ENCODE measurements around the gene PLK3. TPM values are rescaled to one million over a fixed set of nuclear protein-coding genes. Genes with fewer than 3 reads are reported as not detected.
"Not testable (repeated sequence)": the region's sequence is repeated elsewhere in the genome, so short reads cannot be mapped to it uniquely, and the experiment has no call there.

Gene PLK3
- total and polyA plus RNA-seq, 4 donors, result 8.9 to 21.4 (median 13.7) TPM

- Histone ChIP-seq H3K9me3 (ENCODE audit: control insufficient read depth, insufficient read depth, low read length) (no peaks in the 10 kb centered on the region), H3K36me3 (ENCODE audit: control insufficient read depth, insufficient read depth, low read length) (peaks cover 67% of the 10 kb centered on the region), H3K4me3 (ENCODE audit: low read depth, low read length) (no peak overlapping the region), H3K27me3 (ENCODE audit: control insufficient read depth, insufficient read depth, low read length) (no peaks in the 10 kb centered on the region), H3K4me1 (ENCODE audit: control insufficient read depth, insufficient read depth, low read length) (peaks cover 15% of the 10 kb centered on the region), H3K27ac (ENCODE audit: low read depth, low read length) (no peak overlapping the region)
- DNase-seq (ENCODE audit: low read depth in 4 of 6, low spot score in 6 of 6), result no peak
- WGBS (ENCODE audit: insufficient coverage), result 77% methylated on average over 3 of the region's 7 CpGs
Observed at GRCh38 chr1:44834328-44834727, 34.2 kb downstream of the PLK3 start.

- DNase-seq (ENCODE audit: low read depth in 4 of 6, low spot score in 6 of 6), result peak in 5 of 6 donors; percentile 56 to 94 (median 70)
- Histone ChIP-seq H3K9me3 (ENCODE audit: control insufficient read depth, insufficient read depth, low read length) (no peaks in the 10 kb centered on the region), H3K4me3 (ENCODE audit: low read depth, low read length) (no peak overlapping the region), H3K36me3 (ENCODE audit: control insufficient read depth, insufficient read depth, low read length) (peaks cover 63% of the 10 kb centered on the region), H3K27me3 (ENCODE audit: control insufficient read depth, insufficient read depth, low read length) (no peaks in the 10 kb centered on the region), H3K27ac (ENCODE audit: low read depth, low read length) (no peak overlapping the region), H3K4me1 (ENCODE audit: control insufficient read depth, insufficient read depth, low read length) (peaks cover 7% of the 10 kb centered on the region)
- 79% methylated on average over 19 of the region's 23 CpGs for WGBS (ENCODE audit: insufficient coverage)
Observed at GRCh38 chr1:44835738-44836675, 35.8 kb downstream of the PLK3 start.

GRCh38 chr1:44838294-44838693 is 38.1 kb downstream of the PLK3 start:
- not testable (repeated sequence) for DNase-seq (ENCODE audit: low read depth in 4 of 6, low spot score in 6 of 6); H3K27me3 ChIP-seq (ENCODE audit: control insufficient read depth, insufficient read depth, low read length); H3K4me3 ChIP-seq (ENCODE audit: low read depth, low read length); H3K27ac ChIP-seq (ENCODE audit: low read depth, low read length); H3K9me3 ChIP-seq (ENCODE audit: control insufficient read depth, insufficient read depth, low read length)
- WGBS (ENCODE audit: insufficient coverage), result 94% methylated on average over 9 of the region's 11 CpGs
- H3K36me3 ChIP-seq (ENCODE audit: control insufficient read depth, insufficient read depth, low read length), result peaks cover 45% of the 10 kb centered on the region
- peaks cover 23% of the 10 kb centered on the region for H3K4me1 ChIP-seq (ENCODE audit: control insufficient read depth, insufficient read depth, low read length)

- H3K27ac ChIP-seq (ENCODE audit: low read depth, low read length), result no peak overlapping the region
- peaks cover 33% of the 10 kb centered on the region for H3K36me3 ChIP-seq (ENCODE audit: control insufficient read depth, insufficient read depth, low read length)
- WGBS (ENCODE audit: insufficient coverage), result 71% methylated on average over 4 of the region's 4 CpGs
Observed at GRCh38 chr1:44839576-44839975, 39.4 kb downstream of the PLK3 start.

GRCh38 chr1:44842486-44842861 is 42.3 kb downstream of the PLK3 start:
- peak overlapping the region; percentile 70 for H3K4me3 ChIP-seq (ENCODE audit: low read depth, low read length)
- WGBS (ENCODE audit: insufficient coverage), result 30% methylated on average over 14 of the region's 16 CpGs
- H3K36me3 ChIP-seq (ENCODE audit: control insufficient read depth, insufficient read depth, low read length), result peaks cover 27% of the 10 kb centered on the region
- H3K27me3 ChIP-seq (ENCODE audit: control insufficient read depth, insufficient read depth, low read length), result no peaks in the 10 kb centered on the region
- peaks cover 25% of the 10 kb centered on the region for H3K4me1 ChIP-seq (ENCODE audit: control insufficient read depth, insufficient read depth, low read length)
- DNase-seq (ENCODE audit: low read depth in 4 of 6, low spot score in 6 of 6), result peak in 1 of 6 donors; percentile 75
- peak overlapping the region; percentile 71 for H3K27ac ChIP-seq (ENCODE audit: low read depth, low read length)
- no peaks in the 10 kb centered on the region for H3K9me3 ChIP-seq (ENCODE audit: control insufficient read depth, insufficient read depth, low read length)

More at GRCh38 chr1:44839576-44839975, 39.4 kb downstream of the PLK3 start:
- H3K4me1 ChIP-seq (ENCODE audit: control insufficient read depth, insufficient read depth, low read length), result peaks cover 28% of the 10 kb centered on the region
- H3K9me3 ChIP-seq (ENCODE audit: control insufficient read depth, insufficient read depth, low read length), result no peaks in the 10 kb centered on the region
- no peaks in the 10 kb centered on the region for H3K27me3 ChIP-seq (ENCODE audit: control insufficient read depth, insufficient read depth, low read length)
- no peak for DNase-seq (ENCODE audit: low read depth in 4 of 6, low spot score in 6 of 6)
- no peak overlapping the region for H3K4me3 ChIP-seq (ENCODE audit: low read depth, low read length)

GRCh38 chr1:44842862-44843655 is 42.9 kb downstream of the PLK3 start, which contains the start of gene PTCH2:
TSS of gene PTCH2 (minus strand) at chr1:44843253. CDS start at chr1:44842932, 321 bp downstream.
- Histone ChIP-seq H3K27ac (ENCODE audit: low read depth, low read length) (peak within 1 kb of the TSS; percentile 71), H3K36me3 (ENCODE audit: control insufficient read depth, insufficient read depth, low read length) (peaks cover 24% of the 10 kb centered on the region), H3K4me1 (ENCODE audit: control insufficient read depth, insufficient read depth, low read length) (peaks cover 30% of the 10 kb centered on the region), H3K9me3 (ENCODE audit: control insufficient read depth, insufficient read depth, low read length) (no peaks in the 10 kb centered on the region), H3K27me3 (ENCODE audit: control insufficient read depth, insufficient read depth, low read length) (no peaks in the 10 kb centered on the region), H3K4me3 (ENCODE audit: low read depth, low read length) (peak within 1 kb of the TSS; percentile 70)
- DNase-seq (ENCODE audit: low read depth in 4 of 6, low spot score in 6 of 6), result peak; percentile 46 to 95 (median 77)
- WGBS (ENCODE audit: insufficient coverage), result under 1% methylated on average over 72 of the region's 72 CpGs

GRCh38 chr1:44846985-44847384 is 46.8 kb downstream of the PLK3 start:
- Histone ChIP-seq H3K4me3 (ENCODE audit: low read depth, low read length) (no peak overlapping the region), H3K36me3 (ENCODE audit: control insufficient read depth, insufficient read depth, low read length) (peaks cover 5% of the 10 kb centered on the region), H3K4me1 (ENCODE audit: control insufficient read depth, insufficient read depth, low read length) (peaks cover 42% of the 10 kb centered on the region), H3K27me3 (ENCODE audit: control insufficient read depth, insufficient read depth, low read length) (no peaks in the 10 kb centered on the region), H3K9me3 (ENCODE audit: control insufficient read depth, insufficient read depth, low read length) (no peaks in the 10 kb centered on the region), H3K27ac (ENCODE audit: low read depth, low read length) (no peak overlapping the region)
- WGBS (ENCODE audit: insufficient coverage), result 83% methylated on average over 1 of the region's 1 CpG
- DNase-seq (ENCODE audit: low read depth in 4 of 6, low spot score in 6 of 6), result no peak

GRCh38 chr1:44847845-44848244 is 47.7 kb downstream of the PLK3 start:
- DNase-seq (ENCODE audit: low read depth in 4 of 6, low spot score in 6 of 6), result no peak
- H3K4me3 ChIP-seq (ENCODE audit: low read depth, low read length), result no peak overlapping the region
- H3K27ac ChIP-seq (ENCODE audit: low read depth, low read length), result peak overlapping the region; percentile 36
- H3K9me3 ChIP-seq (ENCODE audit: control insufficient read depth, insufficient read depth, low read length), result no peaks in the 10 kb centered on the region
- peaks cover 5% of the 10 kb centered on the region for H3K36me3 ChIP-seq (ENCODE audit: control insufficient read depth, insufficient read depth, low read length)
- H3K27me3 ChIP-seq (ENCODE audit: control insufficient read depth, insufficient read depth, low read length), result no peaks in the 10 kb centered on the region
- WGBS (ENCODE audit: insufficient coverage), result no CpG with 5 or more reads among the region's 1 CpG
- H3K4me1 ChIP-seq (ENCODE audit: control insufficient read depth, insufficient read depth, low read length), result peaks cover 33% of the 10 kb centered on the region

GRCh38 chr1:44848456-44849181 is 48.4 kb downstream of the PLK3 start:
- WGBS (ENCODE audit: insufficient coverage), result 48% methylated on average over 5 of the region's 7 CpGs
- Histone ChIP-seq H3K4me1 (ENCODE audit: control insufficient read depth, insufficient read depth, low read length) (peaks cover 28% of the 10 kb centered on the region), H3K27me3 (ENCODE audit: control insufficient read depth, insufficient read depth, low read length) (no peaks in the 10 kb centered on the region), H3K4me3 (ENCODE audit: low read depth, low read length) (no peak overlapping the region), H3K9me3 (ENCODE audit: control insufficient read depth, insufficient read depth, low read length) (no peaks in the 10 kb centered on the region), H3K36me3 (ENCODE audit: control insufficient read depth, insufficient read depth, low read length) (peaks cover 10% of the 10 kb centered on the region), H3K27ac (ENCODE audit: low read depth, low read length) (peak overlapping the region; percentile 36)
- DNase-seq (ENCODE audit: low read depth in 4 of 6, low spot score in 6 of 6), result peak in 4 of 6 donors; percentile 36 to 80 (median 64)

All from spinal cord (tissue), 10 donors.